Lower lobe of right lung (tissue), 2 donors: ENCODE results near the gene LPP. TPM values are rescaled to one million over a fixed set of nuclear protein-coding genes. Genes with fewer than 3 reads are reported as not detected.

Experiments used
- ATAC-seq, 2 donors: fragments of 200-7000 bp; cut with Tn5 transposase; one replicate each; pipeline ENCODE4 v1.9.1; 2020 to 2022; ENCODE audit warnings: mild to moderate bottlenecking in 2 of 2, moderate library complexity in 2 of 2
- DNase-seq: peaks from one replicate; pipeline ENCODE4 v3.0.0-alpha.2; 2020
- H3K27ac ChIP-seq: fragments of 200-600 bp; one replicate; pipeline ENCODE4 v1.8.0; 2022
- H3K27me3 ChIP-seq: fragments of 200-600 bp; one replicate; pipeline ENCODE4 v1.8.0; 2022; ENCODE audit warnings: low read depth
- H3K36me3 ChIP-seq: fragments of 200-600 bp; one replicate; pipeline ENCODE4 v1.8.0; 2022; ENCODE audit warnings: mild to moderate bottlenecking
- H3K4me1 ChIP-seq: fragments of 200-600 bp; one replicate; pipeline ENCODE4 v1.8.0; 2022
- H3K4me3 ChIP-seq: fragments of 200-600 bp; one replicate; pipeline ENCODE4 v1.8.0; 2022; ENCODE audit warnings: mild to moderate bottlenecking
- H3K9me3 ChIP-seq: fragments of 200-600 bp; one replicate; pipeline ENCODE4 v1.8.0; 2022
- CTCF ChIP-seq: fragments of 200-600 bp; IDR thresholded peaks from one replicate; pipeline ENCODE4 v1.8.0; 2022; ENCODE audit warnings: antibody characterized with exemption, mild to moderate bottlenecking
- intact Hi-C: fragments of 100-400 bp; cut with DNase I; formaldehyde crosslinking; loops from one replicate; pipeline ENCODE4 v1.11.0; 2022
- total RNA-seq: library from RNA; stranded (reverse); fragmentation: NEBNext Ultra II Directional; extraction: Animal tissue kit (Norgen Biotek cat#: 25700); gene quantifications from one replicate; pipeline ENCODE4 v1.2.1, GENCODE V29; 2021
- donor health status: DM: no; HTN: yes; CAD: no; lungs with severe emphysema.

Gene LPP
- total RNA-seq, 1 donor from 2014 or later = 180 TPM

- no peak for TF ChIP-seq CTCF
- Histone ChIP-seq H3K4me1 (no peaks in the 10 kb centered on the region), H3K9me3 (no peaks in the 10 kb centered on the region), H3K27me3 (no peaks in the 10 kb centered on the region), H3K4me3 (no peak overlapping the region), H3K36me3 (no peaks in the 10 kb centered on the region), H3K27ac (no peak overlapping the region)
- ATAC-seq (no peak), DNase-seq (no peak)
- intact Hi-C loops = no loop called here
Observed at GRCh38 chr3:188742755-188743550, 589.0 kb downstream of the LPP start.

GRCh38 chr3:188744166-188744565 is 590.2 kb downstream of the LPP start:
- ATAC-seq (no peak), DNase-seq (no peak)
- Histone ChIP-seq H3K36me3 (no peaks in the 10 kb centered on the region), H3K27me3 (no peaks in the 10 kb centered on the region), H3K4me3 (no peak overlapping the region), H3K27ac (no peak overlapping the region), H3K9me3 (no peaks in the 10 kb centered on the region), H3K4me1 (no peaks in the 10 kb centered on the region)
- intact Hi-C loops = no loop called here
- no peak for TF ChIP-seq CTCF

- Histone ChIP-seq H3K4me1 (no peaks in the 10 kb centered on the region), H3K27ac (no peak overlapping the region), H3K27me3 (no peaks in the 10 kb centered on the region), H3K36me3 (no peaks in the 10 kb centered on the region), H3K4me3 (no peak overlapping the region), H3K9me3 (no peaks in the 10 kb centered on the region)
- ATAC-seq = no peak
- TF ChIP-seq CTCF = no peak
- no peak for DNase-seq
- intact Hi-C loops = no loop called here
Observed at GRCh38 chr3:188745031-188745430, 591.1 kb downstream of the LPP start.

- Histone ChIP-seq H3K9me3 (no peaks in the 10 kb centered on the region), H3K4me3 (no peak overlapping the region), H3K36me3 (no peaks in the 10 kb centered on the region), H3K4me1 (no peaks in the 10 kb centered on the region), H3K27ac (no peak overlapping the region), H3K27me3 (no peaks in the 10 kb centered on the region)
- intact Hi-C loops = no loop called here
- no peak for ATAC-seq
- DNase-seq = no peak
- TF ChIP-seq CTCF = no peak
Observed at GRCh38 chr3:188746291-188746783, 592.4 kb downstream of the LPP start.

- H3K27ac ChIP-seq = no peak overlapping the region
- H3K36me3 ChIP-seq = no peaks in the 10 kb centered on the region
- intact Hi-C loops = no loop called here
- H3K4me3 ChIP-seq = no peak overlapping the region
- H3K9me3 ChIP-seq = no peaks in the 10 kb centered on the region
- no peak for TF ChIP-seq CTCF
- H3K4me1 ChIP-seq = no peaks in the 10 kb centered on the region
- DNase-seq = no peak
- H3K27me3 ChIP-seq = no peaks in the 10 kb centered on the region
- ATAC-seq = no peak
Observed at GRCh38 chr3:188747489-188747888, 593.5 kb downstream of the LPP start.
